Lower leg skin (tissue), 3 donors: ENCODE data around the gene MRPL36.

Experiments
- POLR2A ChIP-seq, 2 donors: fragments of 450-650 bp; IDR thresholded peaks; one replicate each; pipeline ENCODE4 v1.6.1; 2016 to 2017; ENCODE audit warnings: antibody characterized with exemption in 2 of 2, mild to moderate bottlenecking in 1 of 2, moderate library complexity in 1 of 2
- TF ChIP-seq, protein P1 (sequence below), 3 donors: fragments of 450-650 bp; IDR thresholded peaks; one replicate each; pipeline ENCODE4 v1.5.1; 2016; ENCODE audit warnings: antibody characterized with exemption in 3 of 3, mild to moderate bottlenecking in 3 of 3, moderate library complexity in 2 of 3

DNA sequence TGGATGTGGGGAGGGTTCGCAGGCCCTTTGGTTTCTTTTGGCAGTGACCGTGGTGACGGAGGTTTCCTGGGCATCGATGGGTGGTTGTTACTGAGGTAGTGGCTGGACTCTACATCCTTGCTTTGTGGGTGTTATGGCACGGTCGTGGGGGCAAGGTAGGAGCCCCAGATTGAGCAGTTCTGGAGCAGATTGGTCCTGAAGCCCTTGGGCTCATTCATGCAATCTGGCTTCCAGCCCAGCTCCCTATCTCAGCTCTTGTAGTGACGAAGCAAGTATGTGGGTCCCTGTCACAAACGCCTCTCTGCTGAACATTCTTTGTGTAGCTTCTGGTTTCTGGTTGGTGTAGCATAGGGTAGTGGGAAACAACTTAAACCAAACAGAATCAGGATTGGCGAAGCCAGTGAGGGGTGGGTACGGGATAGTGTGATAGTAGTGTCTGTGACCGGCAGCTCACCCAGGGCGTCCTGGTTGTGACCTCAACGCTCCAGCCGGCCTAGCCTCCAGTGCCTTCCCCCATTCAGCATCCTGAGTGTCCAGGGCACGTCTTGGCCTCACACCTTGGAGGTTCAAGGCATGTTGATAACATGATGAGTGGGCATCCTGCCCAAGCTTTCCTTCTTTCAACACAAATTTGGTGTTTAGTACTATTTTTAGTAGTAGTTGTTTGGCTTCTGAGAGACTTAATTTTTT is 4.5 kb upstream of the MRPL36 start:
- TF ChIP-seq, protein P1, sequence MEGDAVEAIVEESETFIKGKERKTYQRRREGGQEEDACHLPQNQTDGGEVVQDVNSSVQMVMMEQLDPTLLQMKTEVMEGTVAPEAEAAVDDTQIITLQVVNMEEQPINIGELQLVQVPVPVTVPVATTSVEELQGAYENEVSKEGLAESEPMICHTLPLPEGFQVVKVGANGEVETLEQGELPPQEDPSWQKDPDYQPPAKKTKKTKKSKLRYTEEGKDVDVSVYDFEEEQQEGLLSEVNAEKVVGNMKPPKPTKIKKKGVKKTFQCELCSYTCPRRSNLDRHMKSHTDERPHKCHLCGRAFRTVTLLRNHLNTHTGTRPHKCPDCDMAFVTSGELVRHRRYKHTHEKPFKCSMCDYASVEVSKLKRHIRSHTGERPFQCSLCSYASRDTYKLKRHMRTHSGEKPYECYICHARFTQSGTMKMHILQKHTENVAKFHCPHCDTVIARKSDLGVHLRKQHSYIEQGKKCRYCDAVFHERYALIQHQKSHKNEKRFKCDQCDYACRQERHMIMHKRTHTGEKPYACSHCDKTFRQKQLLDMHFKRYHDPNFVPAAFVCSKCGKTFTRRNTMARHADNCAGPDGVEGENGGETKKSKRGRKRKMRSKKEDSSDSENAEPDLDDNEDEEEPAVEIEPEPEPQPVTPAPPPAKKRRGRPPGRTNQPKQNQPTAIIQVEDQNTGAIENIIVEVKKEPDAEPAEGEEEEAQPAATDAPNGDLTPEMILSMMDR (IDR thresholded peaks at IDR 0.05): no peak
- no peak for TF ChIP-seq POLR2A (IDR thresholded peaks at IDR 0.05)
